ENCODE data around the gene GLTPD2. TPM values are rescaled to one million over a fixed set of nuclear protein-coding genes. Genes with fewer than 3 reads are reported as not detected.

The GLTPD2 gene
- total and polyA plus RNA-seq, 2 experiments from 2014 or later: 0.47 to 1.3 TPM

GRCh38 chr17:4790705-4791088 lies 1.9 kb downstream of the GLTPD2 start:
- H3K9me3 Mint-ChIP-seq: no peaks in the 10 kb centered on the region; the same call in 2 of the 3 replicates
- no peak overlapping the region for H3K27ac ChIP-seq (ENCODE audit: low read depth)
- no peak overlapping the region for H3K27ac Mint-ChIP-seq
- H3K27me3 Mint-ChIP-seq (ENCODE audit: insufficient read depth, low read depth, poor library complexity): peaks cover 41% of the 10 kb centered on the region
- H3K27me3 ChIP-seq (ENCODE audit: insufficient read depth): peaks cover 42% of the 10 kb centered on the region
- H4K20me1 ChIP-seq (replicated peaks; ENCODE audit: insufficient read depth): no peaks in the 10 kb centered on the region
- TF ChIP-seq ZNF331 (CRISPR knock-in tag; IDR thresholded peaks at IDR 0.05; ENCODE audit: low read depth): no peak
- no peak for TF ChIP-seq NANOG (IDR thresholded peaks at IDR 0.05; ENCODE audit: borderline replicate concordance)
- TF ChIP-seq ZNF114 (CRISPR knock-in tag; IDR thresholded peaks at IDR 0.05): no peak
- TF ChIP-seq EZH2phosphoT487 (IDR thresholded peaks at IDR 0.05; ENCODE audit: unreplicated experiment): no peak
- no peak for TF ChIP-seq EZH2 (IDR thresholded peaks at IDR 0.05; ENCODE audit: low read depth, unreplicated experiment)
- H2AFZ ChIP-seq: no peak overlapping the region
- H3K4me3 ChIP-seq: peak overlapping the region; percentile 87
- H3K4me1 ChIP-seq (ENCODE audit: insufficient read depth): peaks cover 28% of the 10 kb centered on the region
- no peaks in the 10 kb centered on the region for H3K9me2 ChIP-seq (ENCODE audit: insufficient read depth)
- H3K4me1 Mint-ChIP-seq: peaks cover 23% of the 10 kb centered on the region
- peak overlapping the region; percentile 99 for H3K4me2 ChIP-seq
- no peak for ATAC-seq
- H3K36me3 Mint-ChIP-seq (ENCODE audit: low read depth): peaks cover 5% of the 10 kb centered on the region; the same call in 1 of the 3 replicates
- no peaks in the 10 kb centered on the region for H3K36me3 ChIP-seq (ENCODE audit: insufficient read depth)
- no peak for DNase-seq (ENCODE audit: low spot score)
- H3F3A ChIP-seq (replicated peaks; ENCODE audit: low read depth): peaks cover 16% of the 10 kb centered on the region; the same call in 1 of the 2 replicates
- H3K79me2 ChIP-seq (replicated peaks; ENCODE audit: insufficient read depth): no peaks in the 10 kb centered on the region
- peak overlapping the region; percentile 82 for H3K4me3 Mint-ChIP-seq

GRCh38 chr17:4795168-4795567 lies 6.4 kb downstream of the GLTPD2 start:
- peaks cover 2% of the 10 kb centered on the region; the same call in 2 of the 3 replicates for H3K9me3 Mint-ChIP-seq
- H4K20me1 ChIP-seq (replicated peaks; ENCODE audit: insufficient read depth): no peaks in the 10 kb centered on the region
- peaks cover 16% of the 10 kb centered on the region for H3K79me2 ChIP-seq (replicated peaks; ENCODE audit: insufficient read depth)
- H2AFZ ChIP-seq: peak overlapping the region; percentile 33
- no peaks in the 10 kb centered on the region; the same call in 1 of the 2 replicates for H3F3A ChIP-seq (replicated peaks; ENCODE audit: low read depth)
- H3K36me3 ChIP-seq (ENCODE audit: insufficient read depth): peaks cover 13% of the 10 kb centered on the region; the same call in 1 of the 2 replicates
- no peak overlapping the region for H3K4me3 ChIP-seq
- DNase-seq (ENCODE audit: low spot score): no peak
- H3K36me3 Mint-ChIP-seq (ENCODE audit: low read depth): peaks cover 18% of the 10 kb centered on the region
- H3K27me3 ChIP-seq (ENCODE audit: insufficient read depth): peaks cover 21% of the 10 kb centered on the region
- H3K4me2 ChIP-seq: no peak overlapping the region
- peaks cover 4% of the 10 kb centered on the region for H3K4me1 ChIP-seq (ENCODE audit: insufficient read depth)
- ATAC-seq: no peak
- no peaks in the 10 kb centered on the region for H3K9me2 ChIP-seq (ENCODE audit: insufficient read depth)
- H3K27ac Mint-ChIP-seq: no peak overlapping the region
- no peak overlapping the region for H3K27ac ChIP-seq (ENCODE audit: low read depth)
- TF ChIP-seq ZNF114 (CRISPR knock-in tag; IDR thresholded peaks at IDR 0.05) (no peak), ETS1 (IDR thresholded peaks at IDR 0.05) (no peak), JUNB (IDR thresholded peaks at IDR 0.05; ENCODE audit: unreplicated experiment) (no peak)
- peak overlapping the region; percentile 98 for H3K4me3 Mint-ChIP-seq
- peaks cover 3% of the 10 kb centered on the region for H3K4me1 Mint-ChIP-seq
- H3K27me3 Mint-ChIP-seq (ENCODE audit: insufficient read depth, low read depth, poor library complexity): peaks cover 22% of the 10 kb centered on the region

DNA sequence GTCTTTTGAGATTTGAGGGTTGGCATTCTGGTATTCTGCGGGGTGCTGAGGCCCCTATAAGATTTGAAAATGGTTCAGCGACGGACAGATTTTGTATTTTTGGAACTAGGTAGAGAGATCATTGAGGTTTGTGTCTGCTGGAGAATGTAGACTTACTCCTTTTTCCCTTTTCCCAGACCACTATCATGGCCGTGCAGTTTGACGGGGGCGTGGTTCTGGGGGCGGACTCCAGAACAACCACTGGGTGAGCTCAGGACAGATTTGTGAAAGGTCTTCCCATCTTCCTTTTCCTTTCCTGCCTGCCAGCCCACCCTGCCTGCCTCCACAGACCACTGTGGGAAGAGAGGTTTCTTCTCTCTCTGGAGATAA lies 7.8 kb downstream of the GLTPD2 start:
- no peaks in the 10 kb centered on the region; the same call in 1 of the 2 replicates for H3F3A ChIP-seq (replicated peaks; ENCODE audit: low read depth)
- H3K27me3 Mint-ChIP-seq (ENCODE audit: insufficient read depth, low read depth, poor library complexity): peaks cover 14% of the 10 kb centered on the region
- no peak for TF ChIP-seq JUNB (IDR thresholded peaks at IDR 0.05; ENCODE audit: unreplicated experiment)
- no peak for TF ChIP-seq ETS1 (IDR thresholded peaks at IDR 0.05)
- no peak for TF ChIP-seq STAT1 (IDR thresholded peaks at IDR 0.05; ENCODE audit: unreplicated experiment)
- TF ChIP-seq EZH2phosphoT487 (IDR thresholded peaks at IDR 0.05; ENCODE audit: unreplicated experiment): no peak
- TF ChIP-seq EZH2 (IDR thresholded peaks at IDR 0.05; ENCODE audit: low read depth, unreplicated experiment): no peak
- no peak for TF ChIP-seq ZNF114 (CRISPR knock-in tag; IDR thresholded peaks at IDR 0.05)
- no peak for TF ChIP-seq ZNF331 (CRISPR knock-in tag; IDR thresholded peaks at IDR 0.05; ENCODE audit: low read depth)
- no peak for TF ChIP-seq POLR2AphosphoS5 (IDR thresholded peaks at IDR 0.05; ENCODE audit: low read depth)
- TF ChIP-seq, protein P1, sequence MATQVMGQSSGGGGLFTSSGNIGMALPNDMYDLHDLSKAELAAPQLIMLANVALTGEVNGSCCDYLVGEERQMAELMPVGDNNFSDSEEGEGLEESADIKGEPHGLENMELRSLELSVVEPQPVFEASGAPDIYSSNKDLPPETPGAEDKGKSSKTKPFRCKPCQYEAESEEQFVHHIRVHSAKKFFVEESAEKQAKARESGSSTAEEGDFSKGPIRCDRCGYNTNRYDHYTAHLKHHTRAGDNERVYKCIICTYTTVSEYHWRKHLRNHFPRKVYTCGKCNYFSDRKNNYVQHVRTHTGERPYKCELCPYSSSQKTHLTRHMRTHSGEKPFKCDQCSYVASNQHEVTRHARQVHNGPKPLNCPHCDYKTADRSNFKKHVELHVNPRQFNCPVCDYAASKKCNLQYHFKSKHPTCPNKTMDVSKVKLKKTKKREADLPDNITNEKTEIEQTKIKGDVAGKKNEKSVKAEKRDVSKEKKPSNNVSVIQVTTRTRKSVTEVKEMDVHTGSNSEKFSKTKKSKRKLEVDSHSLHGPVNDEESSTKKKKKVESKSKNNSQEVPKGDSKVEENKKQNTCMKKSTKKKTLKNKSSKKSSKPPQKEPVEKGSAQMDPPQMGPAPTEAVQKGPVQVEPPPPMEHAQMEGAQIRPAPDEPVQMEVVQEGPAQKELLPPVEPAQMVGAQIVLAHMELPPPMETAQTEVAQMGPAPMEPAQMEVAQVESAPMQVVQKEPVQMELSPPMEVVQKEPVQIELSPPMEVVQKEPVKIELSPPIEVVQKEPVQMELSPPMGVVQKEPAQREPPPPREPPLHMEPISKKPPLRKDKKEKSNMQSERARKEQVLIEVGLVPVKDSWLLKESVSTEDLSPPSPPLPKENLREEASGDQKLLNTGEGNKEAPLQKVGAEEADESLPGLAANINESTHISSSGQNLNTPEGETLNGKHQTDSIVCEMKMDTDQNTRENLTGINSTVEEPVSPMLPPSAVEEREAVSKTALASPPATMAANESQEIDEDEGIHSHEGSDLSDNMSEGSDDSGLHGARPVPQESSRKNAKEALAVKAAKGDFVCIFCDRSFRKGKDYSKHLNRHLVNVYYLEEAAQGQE (IDR thresholded peaks at IDR 0.05; ENCODE audit: unreplicated experiment): no peak

More for the DNA sequence above, 7.8 kb downstream of the GLTPD2 start:
- Histone ChIP-seq H2AFZ (no peak overlapping the region), H3K79me2 (replicated peaks; ENCODE audit: insufficient read depth) (peaks cover 16% of the 10 kb centered on the region), H3K4me3 (peak overlapping the region; percentile 81), H3K27me3 (ENCODE audit: insufficient read depth) (peaks cover 10% of the 10 kb centered on the region), H3K4me2 (peak overlapping the region; percentile 82), H3K4me1 (ENCODE audit: insufficient read depth) (peaks cover 4% of the 10 kb centered on the region), H3K9me2 (ENCODE audit: insufficient read depth) (no peaks in the 10 kb centered on the region), H3K36me3 (ENCODE audit: insufficient read depth) (peaks cover 13% of the 10 kb centered on the region; the same call in 1 of the 2 replicates), H4K20me1 (replicated peaks; ENCODE audit: insufficient read depth) (no peaks in the 10 kb centered on the region), H3K27ac (ENCODE audit: low read depth) (peak overlapping the region; percentile 81)
- Mint-ChIP-seq H3K9me3 (peaks cover 2% of the 10 kb centered on the region; the same call in 1 of the 3 replicates), H3K27ac (peak overlapping the region; percentile 99), H3K4me3 (peak overlapping the region; percentile 98), H3K4me1 (peaks cover 7% of the 10 kb centered on the region; the same call in 2 of the 3 replicates), H3K36me3 (ENCODE audit: low read depth) (peaks cover 24% of the 10 kb centered on the region)
- ATAC-seq (peak; percentile 87), DNase-seq (ENCODE audit: low spot score) (peak; percentile 78)

All from GM23338 (cell line).